ENCODE measurements around the gene DPF3.

The DPF3 gene

DNA sequence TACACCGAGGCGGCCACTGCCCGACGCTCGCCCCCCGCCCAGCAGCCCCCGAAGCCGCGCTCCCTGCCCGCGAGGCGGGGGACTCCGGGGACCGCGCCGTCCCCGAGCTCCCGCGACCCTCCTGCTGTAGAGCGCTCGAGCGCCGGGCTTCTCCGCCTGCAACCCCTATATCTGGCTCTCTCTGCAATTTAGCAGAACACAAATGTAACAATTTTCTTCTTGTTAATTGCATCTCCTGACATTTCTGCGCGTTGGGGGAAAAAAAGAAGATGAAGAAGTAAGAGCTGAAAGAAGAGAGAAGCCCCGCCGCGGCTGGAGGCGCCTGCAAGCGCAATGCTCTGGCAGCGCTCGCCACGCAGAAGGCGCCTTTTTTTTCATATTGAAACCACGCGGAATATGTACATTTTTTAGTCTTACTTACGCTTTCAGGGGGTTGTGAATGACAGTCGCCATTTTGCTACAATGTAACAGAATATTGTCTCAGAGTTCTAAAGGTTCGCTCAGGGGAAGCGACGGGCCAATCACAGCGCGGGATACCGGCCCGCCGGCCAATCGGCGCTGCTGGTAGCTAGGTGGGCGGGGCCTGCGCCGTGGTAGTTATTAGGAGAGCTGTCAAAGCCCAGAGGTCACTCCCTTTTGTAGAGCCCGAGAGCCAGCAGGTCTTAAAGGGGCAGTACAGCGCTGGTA lies at the start of gene DPF3:
DPF3 (minus strand) TSS at position 466 of the 687 bp plus-strand sequence; CDS start at position 453, 13 bp downstream.
- peak; percentile 95 for DNase-seq

DNA sequence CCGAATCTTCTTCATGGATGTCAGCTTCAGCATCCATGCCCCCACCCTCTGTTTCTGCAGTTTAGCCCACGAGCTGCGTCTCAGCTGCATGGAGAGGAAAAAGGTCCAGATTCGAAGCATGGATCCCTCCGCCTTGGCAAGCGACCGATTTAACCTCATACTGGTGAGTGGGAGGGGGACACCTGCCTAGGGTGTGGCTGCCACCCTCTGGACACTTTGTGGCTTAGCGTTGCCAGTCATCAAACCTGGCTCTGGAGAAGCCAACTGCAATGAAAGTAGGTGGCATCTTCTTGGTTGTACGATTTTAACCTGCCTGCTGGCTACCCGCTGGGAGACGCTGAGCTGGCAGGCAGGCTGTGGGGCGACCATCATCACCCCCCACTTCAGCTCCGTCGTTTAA lies 49.0 kb upstream of the DPF3 start:
- DNase-seq: no peak

DNA sequence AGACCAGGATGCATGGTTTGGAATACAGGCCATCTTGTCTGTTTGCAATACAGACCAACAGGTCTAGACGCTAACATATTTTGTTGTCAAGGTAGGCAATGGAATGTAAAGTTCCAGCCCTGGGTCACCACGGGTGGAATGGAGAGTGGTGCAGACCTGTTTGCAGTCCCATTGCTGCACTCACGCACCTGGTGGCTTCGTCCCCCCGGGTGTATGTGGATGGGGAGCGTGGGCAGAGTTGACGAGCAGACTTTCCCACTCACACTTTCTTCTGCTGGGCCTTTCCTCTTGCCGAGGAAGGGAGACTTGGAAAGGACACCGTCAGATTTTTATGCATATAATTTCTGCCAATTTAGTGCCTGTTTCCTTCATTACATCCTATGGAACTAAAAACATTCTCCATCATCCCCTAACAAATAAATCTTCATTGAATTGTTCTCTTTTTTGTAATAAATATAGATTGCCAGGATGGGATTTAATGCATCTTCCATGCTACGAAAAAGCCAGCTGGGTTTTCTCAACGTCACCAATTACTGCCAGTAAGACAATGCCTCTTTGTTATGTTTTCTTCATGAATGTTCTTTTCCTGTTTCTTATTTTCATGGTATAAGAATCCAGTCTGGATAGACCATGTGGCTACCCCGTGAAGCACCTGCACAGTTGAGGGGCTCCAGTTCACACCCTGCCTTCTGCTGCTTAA lies 47.5 kb upstream of the DPF3 start:
- DNase-seq: no peak

DNA sequence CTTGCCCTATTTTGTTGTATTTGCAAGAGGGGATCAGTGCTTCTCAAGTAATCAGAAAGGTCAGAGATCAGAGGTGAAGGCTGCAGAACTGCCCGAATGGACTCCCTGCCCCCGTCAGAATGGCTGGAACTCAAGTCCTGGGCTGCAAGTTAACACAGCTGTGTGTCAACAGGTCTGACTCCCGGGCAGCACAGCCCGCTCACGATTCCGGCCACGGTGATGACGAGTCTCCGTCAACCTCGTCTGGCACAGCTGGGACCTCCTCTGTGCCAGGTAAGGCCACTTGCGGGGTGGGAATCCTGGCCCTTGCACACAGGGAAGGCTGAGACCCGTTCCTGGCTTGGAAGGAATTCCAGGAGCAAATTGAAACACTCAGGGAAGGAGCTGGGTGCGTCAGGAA lies 45.7 kb upstream of the DPF3 start:
- DNase-seq: no peak

DNA sequence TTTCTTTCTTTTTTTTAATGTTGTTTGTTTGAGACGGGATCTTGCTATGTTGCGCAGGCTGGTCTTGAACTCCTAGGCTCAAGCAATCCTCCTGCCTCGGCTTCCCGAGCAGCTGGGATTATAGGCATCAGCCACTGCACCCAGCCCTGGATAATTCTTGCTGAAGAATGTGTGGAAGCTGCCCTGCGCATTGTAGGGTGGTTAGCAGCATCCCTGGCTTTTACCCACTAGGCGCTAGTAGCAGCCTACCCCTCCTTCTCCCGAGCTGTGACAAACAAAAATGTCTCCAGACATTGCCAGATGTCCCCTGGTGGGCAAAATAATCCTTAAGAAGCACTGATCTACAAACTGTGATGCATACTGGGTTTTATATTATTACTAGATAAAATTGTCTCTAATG lies 39.0 kb upstream of the DPF3 start:
- no peak for DNase-seq

DNA sequence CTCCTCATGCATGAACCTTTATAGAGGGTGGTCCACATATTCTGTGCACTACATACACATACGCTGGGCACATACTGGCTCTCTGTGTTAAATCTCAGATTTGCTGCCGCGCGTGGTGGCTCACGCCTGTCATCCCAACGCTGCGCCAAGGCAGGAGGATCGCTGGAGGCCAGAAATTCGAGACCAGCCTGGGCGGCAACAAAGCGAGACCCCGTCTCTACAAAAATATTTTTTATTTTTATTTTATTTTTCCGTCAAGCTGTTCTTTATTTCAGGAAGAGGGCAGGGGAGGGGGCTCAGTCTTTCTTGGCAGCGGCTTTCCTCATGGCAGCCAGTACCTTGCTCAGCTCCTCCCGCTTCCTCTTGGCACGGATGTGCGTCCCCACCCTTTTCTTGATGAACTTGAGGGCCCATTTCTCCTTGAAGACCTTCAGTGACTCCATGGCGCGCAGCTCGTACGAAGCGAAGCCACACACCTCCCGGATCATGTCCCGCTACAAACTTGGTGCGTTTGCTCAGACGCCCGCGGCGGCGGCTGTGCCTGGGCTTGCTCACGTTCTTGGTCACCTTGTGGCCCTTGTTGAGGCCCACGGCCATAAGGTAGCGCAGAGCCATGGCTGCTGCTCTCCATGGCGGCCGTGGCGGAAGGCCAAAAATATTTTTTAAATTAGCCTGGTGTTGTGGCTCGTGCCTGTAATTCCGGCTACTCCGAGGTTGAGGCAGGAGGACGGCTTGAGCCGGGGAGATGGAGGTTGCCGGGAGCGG lies 35.6 kb upstream of the DPF3 start:
- no peak for DNase-seq

DNA sequence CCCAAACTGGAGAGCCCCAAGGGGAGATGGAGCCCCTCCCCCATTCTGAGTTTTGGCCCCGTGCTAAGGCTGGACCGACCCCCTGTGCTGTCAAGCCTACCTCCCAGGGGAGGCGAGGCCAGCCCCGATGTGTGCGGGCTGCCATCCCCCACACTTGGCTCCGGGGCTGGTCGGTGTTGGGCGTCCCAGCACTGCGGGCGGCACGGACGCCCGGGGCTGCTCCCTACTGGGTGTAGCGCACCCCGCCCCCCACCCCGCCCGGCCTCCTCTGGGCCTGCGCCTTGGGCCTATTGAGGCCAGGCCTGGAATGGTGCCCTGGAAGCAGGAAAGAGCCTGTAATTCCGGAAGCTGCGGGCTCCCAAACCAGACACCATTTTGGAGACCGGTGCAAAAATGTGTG lies 35.0 kb upstream of the DPF3 start:
- DNase-seq: no peak

DNA sequence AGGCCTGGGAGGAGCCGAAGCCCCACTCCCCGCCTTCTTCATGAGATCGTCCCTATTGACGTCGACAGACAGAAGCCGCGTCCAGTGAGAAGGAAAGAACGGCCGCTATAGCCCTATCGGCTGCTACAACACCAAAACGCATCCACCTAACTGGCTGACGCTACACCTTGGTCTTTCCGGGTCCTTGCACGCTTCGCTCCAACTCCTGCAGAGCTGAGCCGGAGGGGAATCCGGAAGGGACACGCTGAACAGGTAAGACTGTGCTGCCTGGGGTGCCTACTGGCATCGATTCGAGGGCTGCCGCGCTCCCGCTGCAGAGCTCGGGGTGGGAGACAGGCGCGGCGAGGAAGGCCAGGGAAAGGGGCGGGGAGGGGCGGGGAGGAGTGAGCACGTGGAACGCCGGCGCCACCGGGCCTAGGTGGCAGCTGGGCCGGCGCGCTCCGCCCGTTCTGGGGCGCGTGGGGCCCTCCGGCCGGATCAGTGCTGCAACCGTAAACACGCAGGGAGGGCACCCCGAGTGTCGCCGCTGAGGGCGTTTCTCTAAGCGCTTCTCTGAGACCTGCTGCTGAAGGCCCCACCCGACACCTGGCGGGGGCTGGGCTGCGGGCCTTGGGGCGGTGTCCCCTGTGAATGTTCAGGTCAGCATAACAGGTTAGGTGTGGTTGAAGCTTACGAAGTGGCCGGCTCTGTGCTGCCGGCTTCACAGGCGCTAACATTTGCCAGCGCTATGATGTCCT lies 32.6 kb upstream of the DPF3 start, which contains the start of gene DCAF4:
DCAF4 (plus strand) TSS at position 173 of the 737 bp plus-strand sequence. CDS start 11,515 bp downstream, outside the sequence.
- DNase-seq: peak; percentile 94

DNA sequence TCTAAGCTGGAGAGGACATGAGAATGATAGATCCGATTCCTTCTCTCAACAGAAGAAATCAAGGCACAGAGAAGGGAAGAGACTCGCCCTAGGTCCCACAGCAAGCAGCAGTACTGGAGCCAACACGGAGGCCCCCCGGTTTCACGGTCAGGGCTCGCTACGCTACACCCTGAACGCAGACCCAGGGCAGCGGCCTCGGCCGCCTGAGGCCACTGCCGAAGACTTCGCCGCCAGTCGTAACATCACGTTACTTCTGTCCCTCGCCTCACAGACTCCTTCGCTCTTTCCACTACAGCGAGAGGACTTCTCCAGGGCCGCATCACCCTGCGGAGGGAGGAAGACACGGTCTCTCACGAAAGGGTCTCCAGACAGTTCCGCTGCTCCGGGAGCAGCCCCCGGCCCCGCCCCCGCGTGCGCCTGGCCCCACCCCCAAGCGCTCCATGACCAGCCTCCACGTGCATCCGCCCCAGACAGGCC lies 32.0 kb upstream of the DPF3 start:
- DNase-seq: no peak

DNA sequence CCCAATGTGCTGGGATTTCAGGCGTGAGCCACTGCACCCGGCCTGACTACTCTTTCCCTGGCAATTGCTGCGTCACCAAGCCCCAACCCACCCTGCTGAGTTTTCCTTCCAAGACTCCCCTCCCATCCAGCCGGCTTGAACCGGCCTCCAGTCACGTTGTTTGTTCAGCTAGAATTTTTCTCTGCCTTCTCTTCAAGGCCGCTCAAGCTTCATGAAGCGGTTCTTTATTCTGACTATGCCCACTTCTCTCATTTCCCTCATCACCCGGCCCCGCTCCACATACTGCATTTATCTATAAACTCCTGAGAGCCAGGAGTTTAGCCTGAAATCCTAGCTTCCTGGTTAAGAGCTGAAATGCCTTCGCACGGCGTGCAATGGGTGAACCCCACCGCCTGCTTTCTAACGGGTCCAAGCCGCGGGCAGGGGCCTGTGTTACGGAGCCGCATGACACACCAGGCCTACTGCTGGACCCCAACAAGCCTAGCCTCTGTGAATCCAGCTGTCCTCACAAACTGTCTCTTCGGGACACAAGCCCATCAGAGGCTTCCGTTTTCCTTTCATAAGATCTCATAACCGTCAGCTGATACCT lies 31.4 kb upstream of the DPF3 start:
- DNase-seq: no peak

DNA sequence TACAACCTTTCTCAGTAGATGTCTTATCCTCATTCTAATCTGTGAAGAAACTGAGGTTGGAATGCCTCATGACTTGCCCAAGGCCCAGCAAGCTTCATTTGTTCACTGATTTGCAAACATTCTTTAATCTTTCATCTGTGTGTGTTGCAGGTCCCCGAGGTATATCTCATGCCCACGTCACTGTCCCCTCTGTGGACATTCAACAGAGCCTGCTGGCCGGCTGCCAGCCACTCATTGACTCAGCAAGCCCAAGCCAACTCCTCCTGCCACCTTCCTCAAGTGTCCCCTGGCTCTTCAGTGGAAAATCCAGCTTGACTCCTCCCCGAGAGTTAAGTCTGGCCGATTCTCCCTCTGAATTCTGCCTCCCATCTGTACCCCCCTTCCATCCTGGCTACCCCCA lies 30.4 kb upstream of the DPF3 start:
- no peak for DNase-seq

DNA sequence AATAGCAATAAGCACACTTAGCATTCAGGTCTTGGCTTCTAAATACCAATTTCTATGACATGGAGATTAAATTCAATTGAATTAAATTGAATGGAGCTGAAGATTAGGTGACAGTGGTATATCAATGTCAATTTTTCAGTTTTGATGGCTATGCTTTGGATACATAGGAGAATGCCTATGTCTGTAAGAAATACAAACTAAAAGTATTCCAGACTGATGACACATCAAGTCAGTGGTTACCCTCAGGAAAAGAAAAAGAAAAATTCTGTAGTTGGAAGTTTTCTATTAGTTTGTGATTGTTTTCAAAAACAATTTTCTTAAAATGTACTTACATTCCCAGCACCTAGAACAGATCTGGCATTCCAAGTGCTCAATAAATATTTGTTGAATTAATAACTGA lies 27.5 kb upstream of the DPF3 start:
- no peak for DNase-seq

DNA sequence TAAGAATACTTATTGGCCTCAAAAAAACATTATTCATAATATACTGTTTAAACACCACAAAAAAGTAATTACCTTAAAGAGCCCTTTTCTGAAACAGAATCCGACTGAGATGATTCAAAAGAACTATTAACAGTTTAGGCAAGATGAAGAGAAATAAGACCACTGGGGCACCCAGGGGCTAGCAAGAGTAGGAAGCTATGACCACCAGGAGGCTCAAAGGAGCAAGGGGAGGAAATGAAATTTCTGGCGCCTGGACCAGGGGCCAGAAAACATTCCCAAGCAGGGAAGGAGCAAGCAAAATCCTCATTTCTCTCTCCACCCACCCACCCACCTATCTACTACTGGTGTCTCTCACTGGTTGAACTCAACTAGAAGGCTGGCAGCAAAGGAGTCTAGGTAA lies 26.1 kb upstream of the DPF3 start:
- DNase-seq: no peak

DNA sequence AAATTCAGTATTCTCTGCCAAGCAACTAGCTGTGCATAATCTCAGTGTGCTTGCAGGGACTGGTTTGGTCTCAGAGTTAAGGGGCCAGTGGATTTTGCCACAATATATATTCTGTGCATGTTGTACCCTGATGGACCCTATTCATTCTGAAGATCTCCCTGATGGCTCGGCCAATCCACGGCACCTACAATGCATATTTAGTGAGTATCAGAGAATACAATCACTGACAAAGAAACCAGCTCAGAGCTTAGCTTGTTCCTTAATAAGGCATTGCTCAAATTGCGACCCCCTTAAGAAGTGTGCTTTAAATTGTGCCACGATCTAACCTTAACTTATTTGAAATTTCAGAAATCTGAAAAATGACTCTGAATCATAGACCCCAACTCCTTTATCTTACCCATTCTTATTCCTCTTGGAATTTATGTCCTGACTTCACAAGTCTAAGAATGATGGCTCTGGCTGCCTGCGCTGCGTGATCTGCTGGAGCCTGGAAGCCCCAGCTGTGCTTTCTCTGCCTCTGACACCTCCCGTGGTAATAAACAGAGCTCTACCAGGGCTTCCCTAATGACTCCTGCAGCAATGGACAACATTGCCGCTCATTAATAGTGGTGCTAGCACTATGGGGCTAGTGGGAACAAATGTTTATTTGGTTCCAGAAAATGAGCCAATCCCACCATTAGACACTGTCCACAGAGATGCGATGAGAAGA lies 23.3 kb upstream of the DPF3 start:
- no peak for DNase-seq

DNA sequence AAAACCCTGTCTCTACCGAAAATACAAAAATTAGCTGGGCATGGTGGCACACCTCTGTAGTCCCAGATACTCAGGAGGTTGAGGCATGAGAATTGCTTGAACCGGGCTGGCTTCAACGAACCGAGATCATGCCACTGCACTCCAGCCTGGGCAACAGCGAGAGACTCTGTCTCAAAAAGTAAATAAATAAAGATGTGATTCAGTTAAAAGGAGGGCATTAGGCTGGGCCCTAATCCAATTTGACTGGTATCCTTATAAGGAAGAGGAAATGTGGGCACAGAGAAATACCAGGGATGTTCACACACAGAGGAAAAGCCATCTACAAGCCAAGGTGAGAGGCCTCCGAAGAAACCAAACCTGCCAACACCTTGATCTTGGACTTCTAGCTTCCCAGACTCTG lies 22.3 kb upstream of the DPF3 start:
- no peak for DNase-seq

DNA sequence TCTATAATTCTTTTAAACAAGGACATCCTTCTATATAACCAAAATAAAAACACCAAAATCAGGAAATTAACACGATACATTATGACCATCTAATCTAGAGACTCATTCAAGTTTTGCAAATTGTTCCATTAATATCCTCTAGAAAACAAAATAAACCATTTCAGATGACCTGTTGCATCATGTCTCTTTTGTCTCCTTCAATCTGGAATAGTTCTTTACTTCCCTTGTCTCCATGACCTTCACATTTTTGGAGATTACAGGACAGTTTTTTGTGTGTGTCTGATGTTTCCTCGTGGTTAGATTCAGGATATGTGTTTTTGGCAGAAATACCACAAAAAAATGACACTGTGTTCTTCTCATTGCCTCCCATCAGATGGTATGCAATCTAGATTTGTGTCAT lies 19.9 kb upstream of the DPF3 start:
- DNase-seq: no peak

DNA sequence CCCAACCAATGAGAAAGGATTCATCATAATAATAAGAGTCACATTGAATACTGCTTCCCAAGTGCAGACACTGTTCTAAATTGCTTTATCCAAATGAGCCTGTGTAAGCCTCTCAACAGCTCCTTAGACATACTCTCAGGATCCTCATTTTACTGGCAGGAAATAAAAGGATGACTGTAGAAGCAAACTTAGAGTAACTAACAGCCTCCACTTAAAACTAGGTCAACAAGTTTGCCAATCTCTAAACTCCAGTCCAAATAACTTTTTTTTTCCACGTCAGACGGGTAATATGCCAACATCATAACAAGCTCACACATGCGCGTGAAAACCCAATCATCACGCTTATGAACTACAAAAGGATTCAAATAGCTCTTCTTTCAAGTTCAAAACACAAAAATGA lies 15.3 kb upstream of the DPF3 start:
- DNase-seq: no peak

DNA sequence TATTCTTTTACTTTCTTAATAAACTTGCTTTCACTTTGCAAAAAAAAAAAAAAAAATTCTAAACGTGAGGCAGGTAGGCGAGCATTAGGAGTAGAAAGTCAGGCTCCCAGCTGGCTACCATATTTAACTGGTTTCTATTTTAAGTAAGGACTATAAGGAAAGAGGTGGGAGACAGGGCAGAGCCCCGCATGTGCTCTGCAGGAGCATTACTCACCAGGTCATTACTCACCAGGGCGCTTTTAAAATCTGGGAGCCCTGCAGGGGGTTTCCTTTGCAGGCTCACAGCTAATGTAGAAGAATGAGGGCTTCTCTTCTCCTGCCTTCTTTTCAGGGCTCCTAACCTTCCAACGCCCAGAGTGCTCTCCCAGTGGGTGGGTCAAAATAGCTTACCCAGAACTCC lies 14.0 kb upstream of the DPF3 start:
- DNase-seq: no peak

DNA sequence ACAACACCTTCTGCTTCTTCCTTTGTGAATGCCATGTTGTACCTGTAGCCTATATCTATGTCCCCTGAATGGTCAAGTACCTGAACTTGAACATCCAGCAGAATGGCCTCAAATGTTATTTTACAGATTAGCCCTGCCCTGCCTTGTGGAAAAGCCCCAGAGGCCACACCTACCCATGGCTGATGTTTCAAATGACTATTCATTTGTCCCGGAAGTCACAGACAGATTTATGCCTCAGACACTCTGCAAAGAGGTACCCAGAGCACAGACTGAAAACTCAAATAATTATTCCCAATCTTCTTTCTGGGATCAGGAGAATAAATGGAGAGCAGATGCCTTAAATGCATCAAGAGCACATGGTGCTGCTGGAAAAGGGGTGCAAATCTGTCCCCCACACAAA lies 13.0 kb upstream of the DPF3 start:
- DNase-seq: peak; percentile 19

DNA sequence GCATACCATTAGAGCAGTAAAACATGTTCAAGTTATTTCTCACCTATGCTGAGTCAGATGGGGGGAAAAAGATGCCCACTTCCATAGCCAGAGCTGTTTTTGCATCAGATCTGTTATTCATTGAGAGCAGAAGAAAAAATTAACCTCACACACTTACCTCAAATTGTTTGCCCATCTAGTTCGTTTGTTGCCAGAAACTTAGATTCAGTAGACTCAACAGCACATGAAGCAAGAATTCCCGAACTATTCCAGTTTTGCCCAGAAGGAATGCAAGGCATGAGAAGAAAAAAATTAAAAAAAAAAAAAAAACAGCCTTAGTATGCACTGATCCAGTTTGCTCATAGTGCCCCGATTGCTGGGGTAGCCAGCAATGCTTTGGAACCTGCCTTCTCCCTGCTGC lies 12.4 kb upstream of the DPF3 start:
- DNase-seq: no peak

DNA sequence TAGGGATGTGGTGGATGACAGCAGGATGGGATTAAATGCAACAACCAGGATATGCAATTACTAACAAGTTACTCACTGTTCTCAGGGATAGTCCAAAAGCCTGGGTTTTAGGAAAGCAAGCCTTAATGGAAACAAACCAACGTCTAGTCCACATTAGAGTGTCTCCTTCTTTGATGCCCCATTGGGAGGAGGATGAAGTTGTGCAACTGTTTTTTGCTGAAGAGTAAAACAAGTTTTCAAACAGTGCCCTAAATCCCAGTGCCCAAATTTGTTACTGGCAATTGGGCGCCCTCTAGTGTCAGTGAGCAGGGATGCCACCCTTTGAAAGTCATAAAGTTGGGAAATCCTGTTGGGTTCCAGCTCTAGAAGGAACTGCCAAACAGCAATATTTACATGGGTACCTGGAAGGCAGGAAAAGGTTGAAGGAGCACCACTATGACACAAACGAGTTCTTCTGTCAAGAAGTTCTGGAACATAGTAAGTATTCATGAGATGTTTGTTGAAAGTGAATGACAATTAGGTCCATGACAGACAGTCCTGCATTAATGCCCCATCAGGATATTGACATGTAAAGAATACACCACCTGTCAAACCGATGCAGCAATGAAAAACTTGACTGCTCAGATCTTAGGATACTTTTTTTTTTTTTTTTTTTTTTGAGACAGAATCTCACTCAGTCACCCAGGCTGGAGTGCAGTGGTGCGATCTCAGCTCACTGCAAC lies 11.1 kb upstream of the DPF3 start:
- DNase-seq: peak; percentile 78
